PC-9 (cell line): ENCODE results near the gene PDCD6IP. TPM values are rescaled to one million over a fixed set of nuclear protein-coding genes. Genes with fewer than 3 reads are reported as not detected.

Experiments
- BruUV-seq: library from RNA; stranded (reverse); fragments of 400-500 nt; replicated peaks from 2 replicates; lab custom pipeline; 2021; lab: Mats Ljungman, UMichigan
- CTCF ChIA-PET: fragments of 300-600 bp; sonication (Branson Sonifier 250); formaldehyde crosslinking; loops from one replicate; lab custom pipeline; 2022; ENCODE audit warnings: antibody characterized with exemption; lab: Charles Lee
- POLR2A ChIA-PET: fragments of 300-600 bp; sonication (Branson Sonifier 250); formaldehyde crosslinking; loops from one replicate; lab custom pipeline; 2022; ENCODE audit warnings: antibody characterized with exemption; ENCODE audit not compliant: unreplicated experiment; lab: Charles Lee
- DNase-seq, 2 experiments: peaks; one replicate each; pipeline versions ENCODE4 v3.0.0 to v3.0.0-alpha.2; 2015 to 2022; ENCODE audit warnings: mixed read lengths in 1 of 2
- H2AFZ ChIP-seq: fragments of 200-600 bp; sonication (generic); 2 replicates; pipeline ENCODE4 v1.8.1; 2017; ENCODE audit warnings: antibody characterized with exemption
- H3F3A ChIP-seq: fragments of 200-600 bp; sonication (generic); 2 replicates; pipeline ENCODE4 v1.8.1; 2017; ENCODE audit warnings: antibody characterized with exemption, mild to moderate bottlenecking, low read depth; ENCODE audit not compliant: insufficient read depth
- H3K27ac ChIP-seq: fragments of 200-600 bp; sonication (generic); 2 replicates; pipeline ENCODE4 v1.6.1; 2016; ENCODE audit warnings: mixed run types
- H3K27me3 ChIP-seq: fragments of 200-600 bp; sonication (generic); 2 replicates; pipeline ENCODE4 v1.6.1; 2016; ENCODE audit warnings: low read depth, mixed run types; ENCODE audit not compliant: insufficient read depth
- H3K36me3 ChIP-seq: fragments of 200-600 bp; sonication (generic); 2 replicates; pipeline ENCODE4 v1.6.1; 2016; ENCODE audit warnings: low read depth, mixed run types
- H3K4me1 ChIP-seq: fragments of 200-600 bp; sonication (generic); replicated peaks from 2 replicates; pipeline ENCODE4 v1.6.1; 2016; ENCODE audit warnings: mixed run types; ENCODE audit not compliant: insufficient read depth
- H3K4me2 ChIP-seq: fragments of 200-600 bp; sonication (generic); 2 replicates; pipeline ENCODE4 v1.6.1; 2017; ENCODE audit warnings: mixed run types
- H3K4me3 ChIP-seq: fragments of 200-600 bp; sonication (generic); 2 replicates; pipeline ENCODE4 v1.6.1; 2016; ENCODE audit warnings: mixed run types
- H3K79me2 ChIP-seq: fragments of 200-600 bp; sonication (generic); 2 replicates; pipeline ENCODE4 v1.6.1; 2017; ENCODE audit warnings: low read depth, mixed run types
- H3K9me2 ChIP-seq: fragments of 200-600 bp; sonication (generic); 2 replicates; pipeline ENCODE4 v1.8.1; 2017; ENCODE audit warnings: mild to moderate bottlenecking; ENCODE audit not compliant: insufficient read depth
- H3K9me3 ChIP-seq: fragments of 200-600 bp; sonication (generic); 2 replicates; pipeline ENCODE4 v1.8.1; 2016; ENCODE audit warnings: low read depth; ENCODE audit not compliant: insufficient read depth
- H4K20me1 ChIP-seq: fragments of 200-600 bp; sonication (generic); 2 replicates; pipeline ENCODE4 v1.8.1; 2017; ENCODE audit not compliant: insufficient read depth
- CTCF ChIP-seq: fragments of 200-600 bp; sonication (generic); conservative IDR thresholded peaks from 2 replicates; pipeline ENCODE4 v1.6.1; 2017; ENCODE audit warnings: mixed run types, antibody characterized with exemption, mild to moderate bottlenecking, moderate library complexity
- EZH2 ChIP-seq: fragments of 200-600 bp; sonication (generic); IDR thresholded peaks from 2 replicates; pipeline ENCODE4 v1.8.0; 2017; ENCODE audit warnings: antibody characterized with exemption, low read depth
- intact Hi-C: fragments of 100-400 bp; cut with micrococcal nuclease; formaldehyde crosslinking; loops from one replicate; pipeline ENCODE4 v1.10.0; 2022; ENCODE audit not compliant: unreplicated experiment
- total RNA-seq: library from RNA; stranded (reverse); gene quantifications from 2 replicates; pipeline ENCODE4 v1.2.3, GENCODE V29; 2021

PDCD6IP gene
- total RNA-seq, 1 experiment from 2014 or later, result 209 TPM

DNA sequence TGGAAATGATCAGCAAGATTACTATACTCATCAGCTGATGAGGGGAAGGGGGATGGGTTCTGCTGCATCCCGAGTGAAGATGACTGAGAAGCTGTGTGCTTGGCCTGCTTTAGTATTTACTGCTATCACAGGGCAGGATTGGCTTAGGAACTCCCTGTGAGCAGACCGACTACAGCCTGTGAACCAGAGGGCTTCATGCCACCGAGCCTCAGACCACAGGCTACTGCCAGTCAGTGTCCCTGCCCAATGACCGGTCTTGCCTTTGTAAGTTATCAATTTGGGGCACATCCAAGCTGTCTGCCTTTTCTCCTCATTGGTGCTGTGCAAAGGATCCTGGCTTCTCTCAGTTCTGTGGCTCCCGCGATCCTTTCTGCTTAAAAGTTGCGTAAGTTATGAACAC is 71.5 kb downstream of the PDCD6IP start:
- Histone ChIP-seq H2AFZ (no peak overlapping the region), H3K4me3 (no peak overlapping the region), H3K27me3 (no peaks in the 10 kb centered on the region), H3K9me2 (no peaks in the 10 kb centered on the region), H3K27ac (no peak overlapping the region), H3K36me3 (no peaks in the 10 kb centered on the region), H3K4me1 (no peaks in the 10 kb centered on the region), H3K79me2 (no peaks in the 10 kb centered on the region), H3K9me3 (no peaks in the 10 kb centered on the region), H4K20me1 (no peaks in the 10 kb centered on the region), H3F3A (no peaks in the 10 kb centered on the region), H3K4me2 (no peak overlapping the region)
- DNase-seq, result no peak
- TF ChIP-seq CTCF (no peak), EZH2 (no peak)
- intact Hi-C loops, result no loop called here
- POLR2A ChIA-PET, result interaction anchor here (0.6 kb wide), 1 partner anchor 891 kb away, joined by 5 read pairs; no protein-coding TSS in a partner anchor
- CTCF ChIA-PET, result no interaction called here
- no TSS peak for BruUV-seq

GRCh38 chr3:33874815-33875214 is 76.4 kb downstream of the PDCD6IP start:
- intact Hi-C loops, result no loop called here
- H3K27me3 ChIP-seq, result no peaks in the 10 kb centered on the region
- no peaks in the 10 kb centered on the region for H3K9me2 ChIP-seq
- TF ChIP-seq EZH2 (no peak), CTCF (no peak)
- no peak overlapping the region for H3K27ac ChIP-seq
- no peaks in the 10 kb centered on the region for H4K20me1 ChIP-seq
- ChIA-PET POLR2A (interaction anchor here (0.6 kb wide), 1 partner anchor 69 kb away, joined by 3 read pairs; no protein-coding TSS in a partner anchor), CTCF (no interaction called here)
- DNase-seq, result no peak
- H3K4me3 ChIP-seq, result no peak overlapping the region
- H3K36me3 ChIP-seq, result no peaks in the 10 kb centered on the region
- no TSS peak for BruUV-seq
- H3K9me3 ChIP-seq, result no peaks in the 10 kb centered on the region
- no peaks in the 10 kb centered on the region for H3F3A ChIP-seq
- no peaks in the 10 kb centered on the region for H3K4me1 ChIP-seq
- no peak overlapping the region for H2AFZ ChIP-seq
- H3K4me2 ChIP-seq, result no peak overlapping the region
- H3K79me2 ChIP-seq, result no peaks in the 10 kb centered on the region

DNA sequence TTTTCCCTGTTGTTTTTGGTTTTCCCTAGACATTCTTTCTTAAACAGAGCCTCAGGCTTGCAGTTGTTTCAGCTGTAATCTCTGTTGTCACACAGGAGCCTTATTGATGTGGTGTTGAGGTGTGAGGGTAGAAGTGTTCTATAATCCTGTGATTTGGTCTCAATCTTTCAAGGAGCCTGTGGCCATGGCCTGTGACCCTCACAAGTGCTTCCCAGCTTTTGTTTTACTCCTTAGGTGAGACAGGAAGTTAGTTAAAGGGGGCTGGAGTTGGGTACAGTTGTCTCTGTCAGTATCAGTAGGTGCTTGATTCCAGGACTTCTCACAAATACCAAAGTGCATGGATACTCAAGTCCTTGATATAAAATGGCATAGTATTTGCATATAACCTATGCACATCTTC is 77.2 kb downstream of the PDCD6IP start:
- BruUV-seq, result no TSS peak
- no peak overlapping the region for H3K4me2 ChIP-seq

More for the DNA sequence above, 77.2 kb downstream of the PDCD6IP start:
- POLR2A ChIA-PET, result interaction anchor here (0.6 kb wide), 1 partner anchor 70 kb away, joined by 3 read pairs; no protein-coding TSS in a partner anchor
- H3K9me2 ChIP-seq, result no peaks in the 10 kb centered on the region
- H3K79me2 ChIP-seq, result no peaks in the 10 kb centered on the region
- no peak overlapping the region for H2AFZ ChIP-seq
- no peaks in the 10 kb centered on the region for H3K36me3 ChIP-seq
- H3K9me3 ChIP-seq, result no peaks in the 10 kb centered on the region
- no peak for TF ChIP-seq CTCF
- TF ChIP-seq EZH2, result no peak
- no peaks in the 10 kb centered on the region for H3F3A ChIP-seq
- no peak overlapping the region for H3K4me3 ChIP-seq
- no peak overlapping the region for H3K27ac ChIP-seq
- DNase-seq, result no peak
- no peaks in the 10 kb centered on the region for H3K4me1 ChIP-seq
- CTCF ChIA-PET, result no interaction called here
- no peaks in the 10 kb centered on the region for H3K27me3 ChIP-seq
- intact Hi-C loops, result no loop called here
- no peaks in the 10 kb centered on the region for H4K20me1 ChIP-seq
